K562 (cell line): ENCODE data around the gene PTPMT1. TPM values are rescaled to one million over a fixed set of nuclear protein-coding genes. Genes with fewer than 3 reads are reported as not detected.

Experiments used
- CUX1 ChIP-seq: fragments of 200-800 bp; sonication (Bioruptor generic); IDR thresholded peaks from 2 replicates; pipeline ENCODE4 v1.6.1; 2016; ENCODE audit warnings: missing genetic modification characterization, missing compliant biosample characterization
- KDM1A ChIP-seq, 2 experiments: fragments of 450-650 bp; IDR thresholded peaks; 2 replicates each; pipeline ENCODE4 v1.6.1; 2016; ENCODE audit warnings: mild to moderate bottlenecking in 2 of 2
- MXD1 ChIP-seq: fragments of 250-450 bp; sonication (Bioruptor Pico); IDR thresholded peaks from 2 replicates; pipeline ENCODE4 v1.8.0; 2021; ENCODE audit warnings: borderline replicate concordance, mild to moderate bottlenecking, moderate library complexity; ENCODE audit not compliant: poor library complexity, severe bottlenecking
- SIN3A ChIP-seq, 2 experiments: fragments of 150-350 bp in 1 of 2; IDR thresholded peaks; 2 replicates each; pipeline ENCODE4 v1.6.1; 2011 to 2016; ENCODE audit warnings: borderline replicate concordance in 2 of 2, low read depth in 2 of 2, low read length in 2 of 2, mild to moderate bottlenecking in 2 of 2, moderate library complexity in 2 of 2; ENCODE audit not compliant: control insufficient read depth in 1 of 2
- SMAD4 ChIP-seq: fragments of 250-450 bp; sonication (Bioruptor Pico); conservative IDR thresholded peaks from 2 replicates; pipeline ENCODE4 v1.8.0; 2021; ENCODE audit warnings: inconsistent platforms, mild to moderate bottlenecking, moderate library complexity
- STAT5A ChIP-seq: IDR thresholded peaks from 2 replicates; pipeline ENCODE4 v1.6.1; 2012; ENCODE audit warnings: low read length, inconsistent platforms, borderline replicate concordance
- ZBTB1 ChIP-seq: sonication (generic); formaldehyde crosslinking; IDR thresholded peaks from 2 replicates; pipeline ENCODE4 v1.8.1; 2023; ENCODE audit warnings: missing genetic modification reagents, low read depth, mild to moderate bottlenecking, borderline replicate concordance
- ZBTB40 ChIP-seq, 2 experiments: fragments of 450-650 bp in 1 of 2; sonication (generic) in 1 of 2; formaldehyde crosslinking in 1 of 2; IDR thresholded peaks; 2 replicates each; pipeline versions ENCODE4 v1.7.1 to v1.9.0; 2016 to 2022; ENCODE audit warnings: inconsistent platforms in 1 of 2, mild to moderate bottlenecking in 1 of 2, missing genetic modification reagents in 1 of 2
- ZNF766 ChIP-seq: fragments of 200-800 bp; sonication (Bioruptor generic); conservative IDR thresholded peaks from 2 replicates; pipeline ENCODE4 v1.6.1; 2016; ENCODE audit warnings: missing genetic modification characterization, missing compliant biosample characterization
- polyA plus RNA-seq, 8 experiments: library from polyadenylated mRNA; depleted of rRNA in 4 of 8; stranded (reverse) in 5 of 8; unstranded in 3 of 8; fragments of >200 nt; fragmentation: Nextera tagmentation in 2 of 8; fragmentation: Illumina TruSeq in 1 of 8; extraction: Ambion mirVana in 2 of 8; extraction: Trizol in 1 of 8; gene quantifications; 2 replicates each; pipeline versions ENCODE4 v1.2.1 to v1.2.3, GENCODE V29; 2011 to 2014; ENCODE audit warnings: inconsistent platforms in 1 of 8, missing spikeins in 1 of 8
- total RNA-seq, 7 experiments: library from RNA; depleted of rRNA in 6 of 7; stranded (reverse); fragments of >200 nt in 6 of 7; fragmentation: Illumina TruSeq in 2 of 7; extraction: Trizol in 2 of 7; gene quantifications; 2 replicates each; pipeline versions ENCODE4 v1.2.1 to v1.2.3, GENCODE V29; 2011 to 2021; ENCODE audit warnings: low replicate concordance in 1 of 7

PTPMT1 gene
- total and polyA plus RNA-seq, 9 of the 15 experiments (the other 6 are each of a cell fraction or from before 2014, with no cell fraction given), result 10.4 to 140 (median 67.2) TPM

- TF ChIP-seq CUX1 (CRISPR knock-in tag), result no peak
- 0 out of 2 replicates have a peak, but pooled peaks have one; percentile 29 for TF ChIP-seq ZNF766 (CRISPR knock-in tag)
- TF ChIP-seq STAT5A, result no peak
- no peak for TF ChIP-seq ZBTB40 (IDR thresholded peaks at IDR 0.05)
- TF ChIP-seq ZBTB40 (CRISPR knock-in tag; IDR thresholded peaks at IDR 0.05), result no peak
- TF ChIP-seq MXD1 (CRISPR knock-in tag), result no peak
- no peak; the same call in 1 of the 2 replicates for TF ChIP-seq SMAD4
- TF ChIP-seq SIN3A (IDR thresholded peaks at IDR 0.05; ENCODE audit: borderline replicate concordance in 2 of 2, control insufficient read depth in 1 of 2, low read depth in 2 of 2, low read length in 2 of 2), result 0 out of 4 replicates have a peak, but pooled peaks of 1 of the 2 experiments have one; percentile 56
- peak; percentile 48; the same call in 1 of the 2 replicates for TF ChIP-seq ZBTB1 (CRISPR knock-in tag)
- TF ChIP-seq KDM1A (IDR thresholded peaks at IDR 0.05), result 0 out of 4 replicates have a peak, but pooled peaks of 1 of the 2 experiments have one; percentile 5
Observed at GRCh38 chr11:47552056-47552565, 13.3 kb upstream of the PTPMT1 start (continued).
